ENCODE data around the gene ADAP2. TPM values are rescaled to one million over a fixed set of nuclear protein-coding genes. Genes with fewer than 3 reads are reported as not detected.
"Not testable (repeated sequence)": the region's sequence is repeated elsewhere in the genome, so short reads cannot be mapped to it uniquely, and the experiment has no call there.

Gene ADAP2
- polyA plus RNA-seq, 4 donors, result 2.9 to 4.6 (median 3.5) TPM

GRCh38 chr17:30929861-30930260 lies 8.1 kb downstream of the ADAP2 start:
- not testable (repeated sequence) for DNase-seq (ENCODE audit: low read depth in 4 of 4, low spot score in 2 of 4)

- DNase-seq (ENCODE audit: low read depth in 4 of 4, low spot score in 2 of 4), result no peak
Observed at GRCh38 chr17:30930495-30930894, 8.8 kb downstream of the ADAP2 start.

GRCh38 chr17:30931582-30931981 lies 9.8 kb downstream of the ADAP2 start:
- not testable (repeated sequence) for DNase-seq (ENCODE audit: low read depth in 4 of 4, low spot score in 2 of 4)

GRCh38 chr17:30933966-30934365 lies 12.2 kb downstream of the ADAP2 start:
- no peak for DNase-seq (ENCODE audit: low read depth in 4 of 4, low spot score in 2 of 4)

- no peak for DNase-seq (ENCODE audit: low read depth in 4 of 4, low spot score in 2 of 4)
Observed at GRCh38 chr17:30939051-30939689, 17.4 kb downstream of the ADAP2 start.

- DNase-seq (ENCODE audit: low read depth in 4 of 4, low spot score in 2 of 4), result no peak
Observed at GRCh38 chr17:30942308-30943079, 20.7 kb downstream of the ADAP2 start.

- no peak for DNase-seq (ENCODE audit: low read depth in 4 of 4, low spot score in 2 of 4)
Observed at GRCh38 chr17:30947796-30948195, 26.1 kb downstream of the ADAP2 start.

GRCh38 chr17:30950189-30950588 lies 28.4 kb downstream of the ADAP2 start:
- no peak for DNase-seq (ENCODE audit: low read depth in 4 of 4, low spot score in 2 of 4)

GRCh38 chr17:30950669-30951399 lies 29.1 kb downstream of the ADAP2 start:
- DNase-seq (ENCODE audit: low read depth in 4 of 4, low spot score in 2 of 4), result peak in 2 of 4 donors; percentile 31 to 49

GRCh38 chr17:30952638-30953393 lies 31.1 kb downstream of the ADAP2 start:
- DNase-seq (ENCODE audit: low read depth in 4 of 4, low spot score in 2 of 4), result no peak

- no peak for DNase-seq (ENCODE audit: low read depth in 4 of 4, low spot score in 2 of 4)
Observed at GRCh38 chr17:30954046-30954830, 32.5 kb downstream of the ADAP2 start.

- no peak for DNase-seq (ENCODE audit: low read depth in 4 of 4, low spot score in 2 of 4)
Observed at GRCh38 chr17:30956764-30957374, 35.1 kb downstream of the ADAP2 start.

GRCh38 chr17:30957741-30958140 lies 36.0 kb downstream of the ADAP2 start:
- no peak for DNase-seq (ENCODE audit: low read depth in 4 of 4, low spot score in 2 of 4)

- DNase-seq (ENCODE audit: low read depth in 4 of 4, low spot score in 2 of 4), result no peak
Observed at GRCh38 chr17:30958187-30958586, 36.4 kb downstream of the ADAP2 start.

- DNase-seq (ENCODE audit: low read depth in 4 of 4, low spot score in 2 of 4), result no peak
Observed at GRCh38 chr17:30961209-30962188, 39.8 kb downstream of the ADAP2 start.

- not testable (repeated sequence) for DNase-seq (ENCODE audit: low read depth in 4 of 4, low spot score in 2 of 4)
Observed at GRCh38 chr17:30964312-30964711, 42.6 kb downstream of the ADAP2 start.

GRCh38 chr17:30964876-30965275 lies 43.1 kb downstream of the ADAP2 start:
- no peak for DNase-seq (ENCODE audit: low read depth in 4 of 4, low spot score in 2 of 4)

- no peak for DNase-seq (ENCODE audit: low read depth in 4 of 4, low spot score in 2 of 4)
Observed at GRCh38 chr17:30965686-30966085, 43.9 kb downstream of the ADAP2 start.

All from left renal cortex interstitium (tissue), 4 donors.